HG02840 (cell line): Measurements from ENCODE around the gene ABCB4.

Source experiments
- ATAC-seq: cut with Tn5 transposase; IDR thresholded peaks from one replicate; pipeline ENCODE4 v1.9.1; 2021; ENCODE audit warnings: mild to moderate bottlenecking, moderate library complexity, moderate number of reproducible peaks; ENCODE audit not compliant: unreplicated experiment, low FRiP score

Gene ABCB4

GRCh38 chr7:87427288-87427687, 48.2 kb downstream of the ABCB4 start:
- ATAC-seq: no peak

DNA sequence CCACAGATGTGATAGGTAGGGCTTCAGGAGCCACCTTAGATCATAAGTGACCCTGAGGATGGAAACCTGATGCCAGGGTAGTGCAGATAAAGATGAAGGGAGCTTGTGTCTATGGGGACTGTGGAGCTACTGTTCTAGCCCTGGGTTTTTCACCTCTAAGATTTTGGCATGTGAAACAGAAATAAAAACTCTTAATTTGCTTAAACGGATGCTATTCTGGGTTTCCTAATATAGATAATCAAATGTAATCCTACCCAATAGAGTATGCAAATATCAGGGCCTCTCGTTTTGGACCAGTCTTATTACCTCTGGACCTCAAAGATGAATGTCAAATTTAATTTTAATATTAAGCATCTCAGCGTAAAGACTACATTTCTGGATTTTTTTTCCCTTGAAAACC, 49.3 kb downstream of the ABCB4 start:
- ATAC-seq: no peak

- ATAC-seq: no peak
Observed at GRCh38 chr7:87424075-87424474, 51.4 kb downstream of the ABCB4 start.

DNA sequence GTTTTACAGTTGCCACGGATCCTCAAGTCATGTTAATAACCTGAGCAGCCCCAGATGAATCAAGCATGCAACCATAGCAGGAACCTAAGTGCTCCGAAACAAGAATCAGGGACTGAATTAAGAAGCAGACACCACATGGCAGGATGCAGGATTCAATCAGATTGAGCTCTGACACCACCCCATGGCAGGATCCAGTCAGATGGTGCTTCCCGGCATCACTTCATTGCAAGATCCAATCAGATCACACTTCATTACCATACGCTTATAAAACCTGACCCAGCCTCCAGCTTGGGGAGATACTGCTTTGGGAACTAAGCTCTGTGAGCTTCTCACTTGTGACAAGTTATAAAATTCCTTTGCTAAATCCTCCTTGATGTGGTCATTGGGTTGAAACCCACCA, 55.3 kb downstream of the ABCB4 start:
- ATAC-seq: no peak

- ATAC-seq: no peak
Observed at GRCh38 chr7:87416682-87417587, 58.5 kb downstream of the ABCB4 start.

- no peak for ATAC-seq
Observed at GRCh38 chr7:87414794-87415188, 60.7 kb downstream of the ABCB4 start.

DNA sequence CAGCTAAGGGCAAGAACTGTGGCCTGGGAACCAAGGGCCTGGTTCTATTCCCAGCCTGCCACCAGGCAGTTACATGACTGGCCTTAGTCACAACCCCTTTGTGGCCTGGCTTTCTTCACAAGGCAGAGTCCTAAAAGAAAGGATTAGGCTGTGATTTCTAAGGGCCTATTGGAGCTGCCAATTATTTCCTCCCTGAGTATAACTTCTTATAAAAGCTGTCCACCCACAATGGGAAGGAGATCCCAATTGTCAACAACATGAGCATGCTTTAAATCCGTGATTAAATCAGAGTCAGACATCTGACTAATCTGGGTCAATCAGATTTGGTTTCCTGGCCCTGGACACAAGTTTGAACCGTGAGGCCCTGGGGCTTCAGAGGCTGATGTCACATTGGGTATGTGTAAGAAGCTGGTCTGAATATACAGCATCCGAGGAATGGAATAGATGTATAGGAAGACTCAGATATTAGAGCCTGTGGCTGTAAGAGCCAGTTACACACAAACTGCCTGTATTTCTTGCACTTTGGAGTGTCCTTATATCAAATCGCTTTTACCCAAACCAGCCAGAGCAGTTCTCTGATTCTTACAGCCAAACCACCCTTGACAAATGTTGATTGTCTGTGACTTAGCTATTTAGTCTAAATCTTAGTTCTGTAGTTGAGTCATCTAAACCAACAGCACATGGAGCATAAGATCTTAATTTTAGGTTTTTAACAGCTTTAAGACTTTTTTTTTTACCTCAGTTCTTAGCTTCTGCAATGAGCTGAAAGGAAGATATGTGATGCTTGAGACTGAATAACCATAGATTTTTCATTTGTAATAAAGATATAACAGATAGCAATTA, 61.3 kb downstream of the ABCB4 start:
- ATAC-seq: no peak

- ATAC-seq: no peak
Observed at GRCh38 chr7:87413029-87413428, 62.5 kb downstream of the ABCB4 start.

DNA sequence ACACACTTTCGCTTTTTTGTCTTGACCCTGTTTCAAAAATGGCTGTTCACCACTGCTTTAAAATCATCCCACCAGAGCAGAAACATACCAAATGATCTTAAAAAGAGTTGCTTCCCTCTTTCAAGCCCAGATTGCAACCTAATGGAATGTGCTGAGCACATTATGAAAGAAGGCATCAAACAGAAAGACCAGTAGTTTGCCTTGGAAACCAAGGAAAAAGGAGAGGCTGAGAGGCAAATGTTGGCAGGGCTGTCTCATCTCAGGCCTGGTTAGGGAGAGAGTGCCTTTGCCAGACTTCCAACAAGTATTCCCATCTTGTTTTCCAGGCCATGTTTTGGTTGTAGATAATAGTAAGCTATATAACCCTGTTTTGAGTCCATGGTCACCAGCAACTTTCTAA, 64.3 kb downstream of the ABCB4 start:
- ATAC-seq: no peak

- no peak for ATAC-seq
Observed at GRCh38 chr7:87404674-87405073, 70.8 kb downstream of the ABCB4 start.

DNA sequence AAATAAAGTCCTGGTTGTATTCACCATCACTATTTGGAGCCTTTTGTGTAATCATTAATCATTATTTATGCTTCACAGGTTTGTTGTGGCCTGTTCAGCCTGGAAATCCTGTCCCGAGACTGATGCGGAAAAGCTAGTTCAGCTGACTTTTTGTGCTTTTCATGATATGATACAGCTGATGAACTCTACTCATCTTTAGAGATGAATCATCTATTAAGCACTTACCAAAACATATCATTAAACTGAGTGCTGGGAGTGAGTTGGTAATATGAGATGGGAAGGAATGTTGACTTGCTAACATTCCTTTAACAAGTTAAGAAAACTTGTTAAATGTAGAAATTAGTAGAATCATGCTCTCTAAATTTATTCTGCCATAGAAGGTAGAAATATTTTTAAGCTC, 77.0 kb downstream of the ABCB4 start:
- no peak for ATAC-seq

GRCh38 chr7:87395442-87396020, 79.9 kb downstream of the ABCB4 start:
- ATAC-seq: no peak

DNA sequence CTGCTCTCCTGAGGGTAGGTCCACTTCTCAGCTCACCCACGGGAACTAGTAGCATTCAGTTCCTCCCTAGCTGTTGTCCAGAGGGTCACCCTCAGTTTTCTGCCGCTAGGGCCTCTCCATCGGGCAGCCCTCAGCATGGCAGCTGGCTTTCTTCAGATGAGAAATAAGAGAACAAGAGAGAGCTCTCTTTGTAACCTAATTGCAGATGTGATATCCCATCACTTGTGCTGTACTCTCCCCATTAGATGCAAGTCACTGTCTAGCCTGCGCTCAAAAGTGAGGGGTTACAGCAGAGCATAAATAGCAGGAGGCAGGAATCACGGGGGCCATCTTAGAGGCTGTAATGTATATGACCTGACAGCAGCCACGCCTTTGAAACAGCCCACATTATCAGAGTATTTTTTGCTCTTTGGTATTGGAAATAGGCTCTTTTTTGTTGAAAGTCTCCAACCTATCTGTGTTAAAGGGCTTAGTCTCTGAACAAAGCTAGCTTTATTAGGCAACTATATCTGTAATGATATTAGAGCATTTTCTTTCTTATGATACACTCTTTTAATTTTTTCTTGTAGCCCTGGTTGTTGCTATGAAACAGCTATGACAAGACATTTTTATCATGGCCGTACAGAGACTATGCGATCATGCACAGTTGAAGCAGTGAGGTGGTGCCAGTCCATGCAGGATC, 84.3 kb downstream of the ABCB4 start:
- ATAC-seq: no peak

DNA sequence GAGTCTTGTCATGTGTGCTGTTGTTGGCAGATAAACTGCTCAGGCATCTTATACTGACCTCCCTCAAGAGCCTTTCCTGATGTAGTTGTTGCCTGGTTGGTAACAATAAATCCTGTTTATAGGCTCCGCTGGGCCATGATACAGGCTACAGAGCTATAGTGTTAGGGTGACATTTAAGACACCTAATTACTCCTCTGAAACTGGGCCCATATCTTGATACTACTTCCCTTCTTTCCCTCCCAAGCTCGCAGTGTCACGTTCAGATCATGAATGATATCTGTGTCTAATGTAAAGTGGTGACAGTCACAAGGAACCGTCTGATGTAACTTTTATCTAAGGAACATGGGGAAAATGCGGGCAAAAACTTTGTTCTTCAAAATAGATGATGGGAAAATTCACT, 94.6 kb downstream of the ABCB4 start:
- no peak for ATAC-seq

GRCh38 chr7:87375662-87376435, 99.6 kb downstream of the ABCB4 start:
- no peak for ATAC-seq

DNA sequence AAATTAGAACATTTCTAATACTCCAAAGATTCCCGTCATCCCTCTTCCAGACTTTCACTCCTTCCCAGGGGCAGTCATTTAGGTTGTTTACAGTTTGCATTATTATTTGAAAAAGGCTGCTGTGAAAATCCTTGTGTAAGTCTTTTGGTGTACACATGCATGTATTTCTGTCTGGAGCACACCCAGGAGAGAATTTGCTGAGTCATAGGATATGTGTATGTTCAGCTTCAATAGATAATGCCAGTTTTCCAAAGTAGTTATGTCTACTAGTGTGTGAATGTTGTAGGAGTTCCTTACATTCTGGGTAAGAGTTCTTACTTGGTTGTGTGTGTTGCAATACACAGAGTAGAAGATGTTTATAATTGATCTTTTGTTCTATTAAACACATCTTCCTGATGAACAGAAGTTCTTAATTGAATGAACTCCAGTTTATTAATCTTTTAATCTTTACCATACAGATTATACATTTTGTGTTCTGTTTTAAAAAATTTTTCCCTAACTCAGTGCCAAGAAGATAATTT, 104.8 kb downstream of the ABCB4 start:
- ATAC-seq: no peak

DNA sequence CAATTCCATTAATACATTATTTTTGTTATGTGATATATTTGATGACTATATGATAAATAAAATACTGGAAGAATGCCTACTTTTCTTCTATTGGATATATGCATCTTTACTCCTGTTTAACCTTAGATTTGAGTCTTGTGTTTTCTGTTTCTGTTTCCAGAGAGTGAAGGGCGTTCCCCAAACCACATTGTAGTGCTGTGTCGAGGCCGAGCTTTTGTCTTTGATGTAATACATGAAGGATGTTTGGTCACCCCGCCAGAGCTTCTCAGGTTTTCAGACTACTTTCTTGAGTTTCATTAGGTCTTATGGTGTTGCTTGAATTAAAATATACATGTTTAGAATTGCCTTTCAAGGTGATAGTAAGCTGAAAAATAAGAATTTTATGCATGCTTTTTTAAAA, 106.3 kb downstream of the ABCB4 start:
- no peak for ATAC-seq

- no peak for ATAC-seq
Observed at GRCh38 chr7:87364246-87364645, 111.2 kb downstream of the ABCB4 start.

GRCh38 chr7:87363342-87363741, 112.1 kb downstream of the ABCB4 start:
- ATAC-seq: no peak

- no peak for ATAC-seq
Observed at GRCh38 chr7:87361320-87361719, 114.2 kb downstream of the ABCB4 start.
